Loucy (cell line): ENCODE measurements around the gene MYO18A.

Experiments used
- H2AFZ ChIP-seq: fragments of 200-600 bp; sonication (generic); 2 replicates; pipeline ENCODE4 v1.6.0; 2016; ENCODE audit warnings: antibody characterized with exemption, mild to moderate bottlenecking, low read length, moderate library complexity
- H3F3A ChIP-seq: fragments of 200-600 bp; 2 replicates; pipeline ENCODE4 v1.6.0; 2016; ENCODE audit warnings: antibody characterized with exemption, low read depth, mild to moderate bottlenecking
- H3K27me3 ChIP-seq: fragments of 200-600 bp; sonication (generic); 2 replicates; pipeline ENCODE4 v1.6.1; 2014; ENCODE audit warnings: low read length, mild to moderate bottlenecking; ENCODE audit not compliant: insufficient read depth, poor library complexity, severe bottlenecking
- H3K36me3 ChIP-seq: fragments of 200-600 bp; sonication (generic); 2 replicates; pipeline ENCODE4 v1.6.1; 2016; ENCODE audit warnings: low read length; ENCODE audit not compliant: insufficient read depth
- H3K4me1 ChIP-seq: fragments of 200-600 bp; sonication (generic); 2 replicates; pipeline ENCODE4 v1.5.1; 2014; ENCODE audit warnings: low read length, mild to moderate bottlenecking; ENCODE audit not compliant: insufficient read depth, poor library complexity, severe bottlenecking
- H3K4me2 ChIP-seq: fragments of 200-600 bp; sonication (generic); 2 replicates; pipeline ENCODE4 v1.6.0; 2014; ENCODE audit warnings: antibody characterized with exemption, low read length, low read depth, mild to moderate bottlenecking; ENCODE audit not compliant: poor library complexity, severe bottlenecking
- H3K4me3 ChIP-seq: fragments of 200-600 bp; sonication (generic); 2 replicates; pipeline ENCODE4 v1.5.1; 2014; ENCODE audit warnings: low read length, mild to moderate bottlenecking, mixed read lengths; ENCODE audit not compliant: poor library complexity, severe bottlenecking
- H3K79me2 ChIP-seq: fragments of 200-600 bp; sonication (generic); 2 replicates; pipeline ENCODE4 v1.6.1; 2014; ENCODE audit warnings: low read length; ENCODE audit not compliant: insufficient read depth
- H3K9ac ChIP-seq: fragments of 200-600 bp; sonication (generic); 2 replicates; pipeline ENCODE4 v1.6.0; 2014; ENCODE audit warnings: mild to moderate bottlenecking, low read depth, low read length, moderate library complexity; ENCODE audit not compliant: poor library complexity, severe bottlenecking
- H3K9me2 ChIP-seq: fragments of 200-600 bp; sonication (generic); replicated peaks from 2 replicates; pipeline ENCODE4 v1.6.1; 2016; ENCODE audit warnings: low read depth, low read length, mixed read lengths
- H3K9me3 ChIP-seq: fragments of 200-600 bp; sonication (generic); 2 replicates; pipeline ENCODE4 v1.6.1; 2014; ENCODE audit warnings: mild to moderate bottlenecking, antibody characterized with exemption, low read length, low read depth; ENCODE audit not compliant: insufficient read depth
- H4K20me1 ChIP-seq: fragments of 200-600 bp; sonication (generic); 2 replicates; pipeline ENCODE4 v1.6.0; 2014; ENCODE audit warnings: antibody characterized with exemption, low read length, mild to moderate bottlenecking; ENCODE audit not compliant: insufficient read depth, poor library complexity, severe bottlenecking
- CTCF ChIP-seq: fragments of 200-600 bp; sonication (generic); conservative IDR thresholded peaks from 2 replicates; pipeline ENCODE4 v1.5.1; 2014; ENCODE audit warnings: mild to moderate bottlenecking, antibody characterized with exemption, low read length
- EZH2phosphoT487 ChIP-seq: fragments of 200-600 bp; IDR thresholded peaks from 2 replicates; pipeline ENCODE4 v1.6.1; 2018; ENCODE audit warnings: antibody characterized with exemption, mild to moderate bottlenecking, moderate library complexity, borderline replicate concordance

The MYO18A gene

DNA sequence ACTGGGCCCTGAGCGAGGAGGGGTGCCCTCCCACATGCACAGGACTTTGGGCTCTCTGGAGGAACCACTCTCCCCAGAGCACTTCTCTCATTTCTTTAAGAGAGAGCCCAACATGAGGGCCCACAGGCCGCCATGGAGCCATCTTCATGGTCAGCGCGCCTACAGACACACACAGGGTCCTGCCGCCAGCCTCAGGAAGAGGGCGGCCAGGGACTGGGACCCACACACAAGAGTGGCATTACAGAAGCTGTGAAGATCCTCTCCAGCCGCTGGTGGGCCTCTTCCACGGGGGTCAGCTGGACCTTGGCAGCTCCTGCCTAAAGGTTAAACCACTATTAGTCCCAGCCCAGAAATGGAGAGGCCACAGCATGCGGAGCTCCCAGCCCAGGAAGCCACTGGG is 54.5 kb downstream of the MYO18A start:
- peaks cover 98% of the 10 kb centered on the region for H4K20me1 ChIP-seq
- H3K9ac ChIP-seq: no peak overlapping the region
- H3K9me3 ChIP-seq: no peaks in the 10 kb centered on the region
- H3K4me1 ChIP-seq: peaks cover 18% of the 10 kb centered on the region
- H3K79me2 ChIP-seq: peaks cover 90% of the 10 kb centered on the region
- no peak overlapping the region for H3K4me2 ChIP-seq
- no peaks in the 10 kb centered on the region for H3K27me3 ChIP-seq
- no peaks in the 10 kb centered on the region for H3K9me2 ChIP-seq
- H3K4me3 ChIP-seq: no peak overlapping the region
- no peaks in the 10 kb centered on the region for H3F3A ChIP-seq
- TF ChIP-seq EZH2phosphoT487 (no peak), CTCF (no peak)
- H3K36me3 ChIP-seq: peaks cover 68% of the 10 kb centered on the region; the same call in 1 of the 2 replicates
- no peak overlapping the region for H2AFZ ChIP-seq

DNA sequence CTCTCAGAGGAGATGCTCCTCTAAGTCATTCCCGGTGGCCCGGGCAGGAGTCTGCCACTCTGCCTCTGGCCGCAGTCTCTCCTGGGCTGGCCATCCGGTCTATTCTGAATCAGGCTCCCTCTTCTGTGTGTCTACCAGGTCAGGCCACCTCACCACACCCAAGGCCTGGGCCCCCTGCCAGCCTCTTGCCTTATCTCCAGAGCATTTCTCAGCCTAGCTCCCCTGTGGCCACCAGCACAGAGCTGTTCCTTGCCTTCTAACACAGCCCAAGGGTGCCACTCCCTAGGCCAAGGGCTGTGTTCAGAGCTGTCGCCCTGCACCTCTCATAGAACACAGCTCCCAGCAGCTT is 55.3 kb downstream of the MYO18A start:
- H3K27me3 ChIP-seq: no peaks in the 10 kb centered on the region
- no peaks in the 10 kb centered on the region for H3K9me2 ChIP-seq
- H3K36me3 ChIP-seq: peaks cover 71% of the 10 kb centered on the region; the same call in 1 of the 2 replicates
- no peak overlapping the region for H3K4me2 ChIP-seq
- no peaks in the 10 kb centered on the region for H3K9me3 ChIP-seq
- H3K4me1 ChIP-seq: peaks cover 13% of the 10 kb centered on the region
- TF ChIP-seq EZH2phosphoT487 (no peak), CTCF (no peak)
- H3K9ac ChIP-seq: no peak overlapping the region
- H2AFZ ChIP-seq: no peak overlapping the region
- peaks cover 90% of the 10 kb centered on the region for H4K20me1 ChIP-seq
- H3K4me3 ChIP-seq: no peak overlapping the region
- 0 out of 2 replicates have a peak, but pooled peaks cover 3% of the 10 kb centered on the region for H3F3A ChIP-seq
- H3K79me2 ChIP-seq: peaks cover 83% of the 10 kb centered on the region

DNA sequence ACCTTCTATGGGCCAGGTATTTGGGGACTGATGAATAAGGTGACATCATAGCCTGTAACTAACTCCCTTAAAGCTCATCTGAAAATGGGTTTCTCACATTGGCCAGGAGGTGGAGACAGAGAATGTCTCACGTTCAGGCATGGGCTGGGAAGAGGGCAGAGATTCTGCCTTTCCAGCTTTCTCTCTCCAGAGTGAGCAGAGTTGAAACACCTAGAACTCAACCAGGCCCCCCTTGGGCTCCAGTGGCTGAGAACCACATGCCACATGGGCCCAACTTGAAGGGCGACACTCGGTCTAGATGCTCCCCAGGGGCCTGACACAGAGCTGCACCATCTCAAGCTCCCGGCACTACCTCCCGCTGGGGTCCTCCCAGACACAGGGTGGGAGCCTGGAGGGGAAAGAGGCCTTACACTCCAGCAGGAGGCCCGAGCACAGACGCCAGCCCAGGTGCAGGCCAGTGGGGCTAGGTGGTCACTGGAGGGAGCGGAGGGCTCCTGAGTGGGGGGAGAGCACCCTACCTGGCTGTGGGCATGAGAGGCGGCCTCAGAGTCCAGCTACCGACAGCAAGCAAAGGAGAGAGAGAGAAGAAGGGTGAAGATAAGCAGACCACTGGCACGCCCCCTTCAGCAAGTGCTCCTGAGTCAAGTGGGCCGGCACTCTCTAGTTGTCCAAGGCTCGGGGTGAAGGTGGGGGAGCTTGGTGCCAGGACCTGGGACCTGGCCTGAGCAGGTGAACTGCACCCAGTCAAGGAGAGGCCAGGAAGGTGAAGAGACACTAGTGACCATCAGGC is 55.9 kb downstream of the MYO18A start:
- H3K27me3 ChIP-seq: no peaks in the 10 kb centered on the region
- peaks cover 68% of the 10 kb centered on the region; the same call in 1 of the 2 replicates for H3K36me3 ChIP-seq
- H4K20me1 ChIP-seq: peaks cover 84% of the 10 kb centered on the region
- peaks cover 7% of the 10 kb centered on the region for H3K4me1 ChIP-seq
- no peak overlapping the region for H3K4me3 ChIP-seq
- H3K79me2 ChIP-seq: peaks cover 77% of the 10 kb centered on the region
- TF ChIP-seq EZH2phosphoT487: no peak
- peak; percentile 82 for TF ChIP-seq CTCF
- no peaks in the 10 kb centered on the region for H3K9me3 ChIP-seq
- H3K9ac ChIP-seq: no peak overlapping the region
- 0 out of 2 replicates have a peak, but pooled peaks cover 4% of the 10 kb centered on the region for H3F3A ChIP-seq
- no peaks in the 10 kb centered on the region for H3K9me2 ChIP-seq
- H3K4me2 ChIP-seq: no peak overlapping the region
- no peak overlapping the region for H2AFZ ChIP-seq
